ENCODE measurements around the gene GREB1.
A peak's percentile ranks its signal among the peaks of the same experiment; 100 is the strongest.

The GREB1 gene

GRCh38 chr2:11534746-11535484, 1.1 kb downstream of the GREB1 start:
- Histone ChIP-seq H3K9me2 (replicated peaks; ENCODE audit: insufficient read depth, low read length) (no peaks in the 10 kb centered on the region), H3K9me3 (ENCODE audit: insufficient read depth, low read length) (no peaks in the 10 kb centered on the region), H3K36me3 (ENCODE audit: low read length) (no peaks in the 10 kb centered on the region), H3K79me2 (ENCODE audit: insufficient read depth, low read length) (no peaks in the 10 kb centered on the region), H3K4me3 (ENCODE audit: insufficient read depth, low read length, poor library complexity, severe bottlenecking) (no peak overlapping the region), H3K4me2 (ENCODE audit: low read depth, low read length, poor library complexity, severe bottlenecking) (no peak overlapping the region), H2AFZ (ENCODE audit: low read depth, low read length, severe bottlenecking) (no peak overlapping the region), H3K27me3 (ENCODE audit: low read length) (no peaks in the 10 kb centered on the region), H3K9ac (ENCODE audit: low read length) (no peak overlapping the region), H4K20me1 (ENCODE audit: low read depth, low read length) (no peaks in the 10 kb centered on the region), H3K27ac (ENCODE audit: low read depth, low read length) (no peak overlapping the region), H3F3A (ENCODE audit: insufficient read depth) (no peaks in the 10 kb centered on the region)
- TF ChIP-seq CTCF (IDR thresholded peaks at IDR 0.05; ENCODE audit: insufficient read depth, low read length, poor library complexity, severe bottlenecking): peak; percentile 16
- no peak for TF ChIP-seq EZH2phosphoT487 (conservative IDR thresholded peaks at IDR 0.05; ENCODE audit: low read length)

- Histone ChIP-seq H3K27me3 (ENCODE audit: low read length) (no peaks in the 10 kb centered on the region), H4K20me1 (ENCODE audit: low read depth, low read length) (no peaks in the 10 kb centered on the region), H3K9ac (ENCODE audit: low read length) (no peak overlapping the region), H3K9me2 (replicated peaks; ENCODE audit: insufficient read depth, low read length) (no peaks in the 10 kb centered on the region), H3K4me2 (ENCODE audit: low read depth, low read length, poor library complexity, severe bottlenecking) (no peak overlapping the region), H2AFZ (ENCODE audit: low read depth, low read length, severe bottlenecking) (no peak overlapping the region), H3K27ac (ENCODE audit: low read depth, low read length) (no peak overlapping the region), H3K79me2 (ENCODE audit: insufficient read depth, low read length) (no peaks in the 10 kb centered on the region), H3K9me3 (ENCODE audit: insufficient read depth, low read length) (no peaks in the 10 kb centered on the region), H3F3A (ENCODE audit: insufficient read depth) (no peaks in the 10 kb centered on the region), H3K36me3 (ENCODE audit: low read length) (no peaks in the 10 kb centered on the region), H3K4me3 (ENCODE audit: insufficient read depth, low read length, poor library complexity, severe bottlenecking) (no peak overlapping the region)
- TF ChIP-seq EZH2phosphoT487 (conservative IDR thresholded peaks at IDR 0.05; ENCODE audit: low read length) (no peak), CTCF (IDR thresholded peaks at IDR 0.05; ENCODE audit: insufficient read depth, low read length, poor library complexity, severe bottlenecking) (no peak)
Observed at GRCh38 chr2:11535899-11536344, 2.1 kb downstream of the GREB1 start.

DNA sequence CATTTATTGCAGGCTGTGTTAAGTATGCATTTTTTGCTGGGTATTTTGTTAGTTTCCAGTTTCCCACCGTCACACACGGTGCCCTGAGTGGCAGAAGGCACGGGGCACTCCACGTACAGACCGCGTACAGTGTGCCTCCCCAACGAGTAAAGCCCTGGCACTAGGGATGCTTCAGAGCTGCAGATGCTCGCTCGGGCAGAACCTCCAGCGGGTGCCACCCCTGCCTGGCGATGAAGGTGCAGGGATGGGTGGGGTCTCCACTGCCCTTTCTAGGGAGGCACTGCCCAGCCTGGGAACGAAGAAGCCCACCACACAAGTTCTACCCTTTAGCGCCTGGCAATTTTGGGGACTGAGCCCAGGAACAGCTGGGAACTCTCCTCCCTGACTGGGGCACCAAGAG, 4.1 kb downstream of the GREB1 start:
- Histone ChIP-seq H3K9me2 (replicated peaks; ENCODE audit: insufficient read depth, low read length) (no peaks in the 10 kb centered on the region), H3K36me3 (ENCODE audit: low read length) (no peaks in the 10 kb centered on the region), H3K4me2 (ENCODE audit: low read depth, low read length, poor library complexity, severe bottlenecking) (no peak overlapping the region), H3K9ac (ENCODE audit: low read length) (no peak overlapping the region), H4K20me1 (ENCODE audit: low read depth, low read length) (no peaks in the 10 kb centered on the region), H3K9me3 (ENCODE audit: insufficient read depth, low read length) (no peaks in the 10 kb centered on the region), H3K27me3 (ENCODE audit: low read length) (no peaks in the 10 kb centered on the region), H2AFZ (ENCODE audit: low read depth, low read length, severe bottlenecking) (no peak overlapping the region), H3K27ac (ENCODE audit: low read depth, low read length) (no peak overlapping the region), H3K79me2 (ENCODE audit: insufficient read depth, low read length) (no peaks in the 10 kb centered on the region), H3F3A (ENCODE audit: insufficient read depth) (no peaks in the 10 kb centered on the region), H3K4me3 (ENCODE audit: insufficient read depth, low read length, poor library complexity, severe bottlenecking) (no peak overlapping the region)
- TF ChIP-seq CTCF (IDR thresholded peaks at IDR 0.05; ENCODE audit: insufficient read depth, low read length, poor library complexity, severe bottlenecking) (no peak), EZH2phosphoT487 (conservative IDR thresholded peaks at IDR 0.05; ENCODE audit: low read length) (no peak)
